ENCODE measurements around the gene EXOC3.

The EXOC3 gene

GRCh38 chr5:420632-421286, 22.2 kb upstream of the EXOC3 start:
- DNase-seq (ENCODE audit: low spot score) = no peak
- no peak for TF ChIP-seq CTCF (IDR thresholded peaks at IDR 0.05; ENCODE audit: extremely low read depth, missing control alignments)

GRCh38 chr5:421287-421880, 21.6 kb upstream of the EXOC3 start:
- no peak for TF ChIP-seq CTCF (IDR thresholded peaks at IDR 0.05; ENCODE audit: extremely low read depth, missing control alignments)

GRCh38 chr5:421901-422300, 21.1 kb upstream of the EXOC3 start:
- no peak for DNase-seq (ENCODE audit: low spot score)
- TF ChIP-seq CTCF (IDR thresholded peaks at IDR 0.05; ENCODE audit: extremely low read depth, missing control alignments) = no peak

More at GRCh38 chr5:421287-421880, 21.6 kb upstream of the EXOC3 start:
- no peak for DNase-seq (ENCODE audit: low spot score)

GRCh38 chr5:422323-423232, 20.4 kb upstream of the EXOC3 start:
- DNase-seq (ENCODE audit: low spot score) = no peak

GRCh38 chr5:423233-423565, 19.8 kb upstream of the EXOC3 start:
- no peak for DNase-seq (ENCODE audit: low spot score)
- no peak for TF ChIP-seq CTCF (IDR thresholded peaks at IDR 0.05; ENCODE audit: extremely low read depth, missing control alignments)

More at GRCh38 chr5:422323-423232, 20.4 kb upstream of the EXOC3 start:
- no peak for TF ChIP-seq CTCF (IDR thresholded peaks at IDR 0.05; ENCODE audit: extremely low read depth, missing control alignments)

- TF ChIP-seq CTCF (IDR thresholded peaks at IDR 0.05; ENCODE audit: extremely low read depth, missing control alignments) = no peak
- DNase-seq (ENCODE audit: low spot score) = no peak
Measured at GRCh38 chr5:423626-424261, 19.2 kb upstream of the EXOC3 start.
